Measurements from ENCODE around the gene RENBP.

- TF ChIP-seq CTCF (IDR thresholded peaks at IDR 0.05), result no peak
- TF ChIP-seq POLR2A (IDR thresholded peaks at IDR 0.05), result no peak
These were observed 3.6 kb upstream of the RENBP start for GRCh38 chrX:153948002-153948466.
